ENCODE results near the gene FNIP2.

Gene FNIP2

DNA sequence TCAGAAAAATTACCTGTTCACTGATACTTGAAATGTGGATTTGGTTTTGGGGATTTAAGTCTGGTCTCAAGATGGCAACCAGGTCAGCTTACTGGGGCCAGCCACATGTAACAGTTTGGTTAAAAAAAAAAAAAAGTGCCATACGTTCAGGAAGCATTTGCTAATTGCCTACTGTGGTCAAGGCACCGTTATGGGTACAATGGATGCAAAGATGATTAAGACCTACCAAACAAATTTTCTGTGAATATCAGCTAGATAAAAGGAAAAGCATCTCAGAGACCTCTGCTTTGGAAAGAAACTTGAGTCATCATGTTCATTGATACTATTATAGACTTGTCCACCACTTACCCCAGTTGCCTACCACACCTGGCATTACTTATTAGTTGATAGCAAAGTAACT is 80.9 kb downstream of the FNIP2 start:
- peaks cover 0 to 3% of the 10 kb centered on the region in 2 donors for H3K4me1 ChIP-seq (ENCODE audit: control insufficient read depth in 1 of 2, insufficient read depth in 2 of 2, low read length in 2 of 2)
- no peak overlapping the region for H3K9ac ChIP-seq (ENCODE audit: low read depth in 1 of 2, low read length in 2 of 2)
- no peak overlapping the region for H3K27ac ChIP-seq (ENCODE audit: low read depth, low read length)

GRCh38 chr4:158850371-158850770 is 81.5 kb downstream of the FNIP2 start:
- Histone ChIP-seq H3K9me3 (ENCODE audit: control insufficient read depth in 1 of 2, low read length in 2 of 2) (no peaks in the 10 kb centered on the region), H3K36me3 (ENCODE audit: control insufficient read depth in 1 of 2, insufficient read depth in 2 of 2, low read length in 2 of 2) (peaks cover 0 to 3% of the 10 kb centered on the region in 2 donors), H3K27me3 (ENCODE audit: control insufficient read depth in 1 of 2, insufficient read depth in 2 of 2, low read length in 2 of 2) (no peaks in the 10 kb centered on the region), H3K4me3 (ENCODE audit: low read depth in 1 of 2, low read length in 2 of 2) (no peak overlapping the region), H3K27ac (ENCODE audit: low read depth, low read length) (no peak overlapping the region), H3K4me1 (ENCODE audit: control insufficient read depth in 1 of 2, insufficient read depth in 2 of 2, low read length in 2 of 2) (peaks cover 0 to 3% of the 10 kb centered on the region in 2 donors), H3K9ac (ENCODE audit: low read depth in 1 of 2, low read length in 2 of 2) (no peak overlapping the region)

More for the DNA sequence above, 80.9 kb downstream of the FNIP2 start:
- Histone ChIP-seq H3K4me3 (ENCODE audit: low read depth in 1 of 2, low read length in 2 of 2) (no peak overlapping the region), H3K36me3 (ENCODE audit: control insufficient read depth in 1 of 2, insufficient read depth in 2 of 2, low read length in 2 of 2) (peaks cover 0 to 6% of the 10 kb centered on the region in 2 donors), H3K9me3 (ENCODE audit: control insufficient read depth in 1 of 2, low read length in 2 of 2) (no peaks in the 10 kb centered on the region), H3K27me3 (ENCODE audit: control insufficient read depth in 1 of 2, insufficient read depth in 2 of 2, low read length in 2 of 2) (no peaks in the 10 kb centered on the region)

- H3K36me3 ChIP-seq (ENCODE audit: control insufficient read depth in 1 of 2, insufficient read depth in 2 of 2, low read length in 2 of 2): no peaks in the 10 kb centered on the region
- no peak overlapping the region for H3K4me3 ChIP-seq (ENCODE audit: low read depth in 1 of 2, low read length in 2 of 2)
- H3K4me1 ChIP-seq (ENCODE audit: control insufficient read depth in 1 of 2, insufficient read depth in 2 of 2, low read length in 2 of 2): peaks cover 0 to 3% of the 10 kb centered on the region in 2 donors
- H3K9ac ChIP-seq (ENCODE audit: low read depth in 1 of 2, low read length in 2 of 2): no peak overlapping the region
- H3K27me3 ChIP-seq (ENCODE audit: control insufficient read depth in 1 of 2, insufficient read depth in 2 of 2, low read length in 2 of 2): no peaks in the 10 kb centered on the region
- H3K9me3 ChIP-seq (ENCODE audit: control insufficient read depth in 1 of 2, low read length in 2 of 2): no peaks in the 10 kb centered on the region
- H3K27ac ChIP-seq (ENCODE audit: low read depth, low read length): no peak overlapping the region
Observed at GRCh38 chr4:158850800-158851644, 82.2 kb downstream of the FNIP2 start.

DNA sequence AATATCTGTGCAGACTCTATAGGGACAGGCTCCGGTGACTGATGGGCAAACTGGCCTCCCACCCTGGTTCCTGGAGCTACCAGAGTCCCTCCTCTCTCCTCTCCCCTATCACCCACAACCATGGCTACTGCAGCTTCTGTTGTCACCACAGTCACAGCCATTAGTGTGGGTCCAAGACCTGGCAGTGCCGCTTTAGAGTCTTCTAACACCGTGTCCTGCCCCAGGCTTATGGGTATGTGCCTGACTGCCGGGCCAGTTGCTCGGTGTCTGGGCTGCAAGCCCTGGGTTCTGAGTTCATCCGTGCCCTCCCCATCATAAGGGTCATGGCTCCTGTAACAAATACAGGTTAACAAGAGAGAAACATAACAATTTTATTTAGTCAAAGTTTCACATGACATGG is 85.4 kb downstream of the FNIP2 start:
- peaks cover 0 to 3% of the 10 kb centered on the region in 2 donors for H3K4me1 ChIP-seq (ENCODE audit: control insufficient read depth in 1 of 2, insufficient read depth in 2 of 2, low read length in 2 of 2)
- no peak overlapping the region for H3K9ac ChIP-seq (ENCODE audit: low read depth in 1 of 2, low read length in 2 of 2)
- no peaks in the 10 kb centered on the region for H3K27me3 ChIP-seq (ENCODE audit: control insufficient read depth in 1 of 2, insufficient read depth in 2 of 2, low read length in 2 of 2)
- no peak overlapping the region for H3K27ac ChIP-seq (ENCODE audit: low read depth, low read length)
- no peak overlapping the region for H3K4me3 ChIP-seq (ENCODE audit: low read depth in 1 of 2, low read length in 2 of 2)
- no peaks in the 10 kb centered on the region for H3K9me3 ChIP-seq (ENCODE audit: control insufficient read depth in 1 of 2, low read length in 2 of 2)
- peaks cover 0 to 4% of the 10 kb centered on the region in 2 donors for H3K36me3 ChIP-seq (ENCODE audit: control insufficient read depth in 1 of 2, insufficient read depth in 2 of 2, low read length in 2 of 2)

DNA sequence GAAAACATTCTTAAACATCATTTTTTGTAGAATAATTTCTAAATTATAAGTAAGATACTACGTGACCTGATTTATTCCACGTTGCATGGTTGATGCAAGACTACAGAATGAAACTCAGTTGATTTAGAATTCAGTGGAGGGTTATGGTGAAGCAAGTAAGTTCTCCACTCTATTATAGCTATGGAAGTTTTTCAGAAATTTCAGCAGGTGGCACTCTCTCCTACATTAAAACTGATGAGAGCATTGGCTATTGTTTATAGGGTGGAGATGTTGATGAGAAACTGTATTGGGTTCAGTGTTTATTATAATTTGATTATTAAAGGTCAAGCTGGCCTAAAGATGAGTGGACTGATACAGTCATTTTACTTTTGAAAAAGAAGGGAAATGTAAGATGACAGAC is 88.0 kb downstream of the FNIP2 start:
- Histone ChIP-seq H3K9ac (ENCODE audit: low read depth in 1 of 2, low read length in 2 of 2) (no peak overlapping the region), H3K27me3 (ENCODE audit: control insufficient read depth in 1 of 2, insufficient read depth in 2 of 2, low read length in 2 of 2) (no peaks in the 10 kb centered on the region), H3K27ac (ENCODE audit: low read depth, low read length) (no peak overlapping the region), H3K4me1 (ENCODE audit: control insufficient read depth in 1 of 2, insufficient read depth in 2 of 2, low read length in 2 of 2) (no peaks in the 10 kb centered on the region), H3K4me3 (ENCODE audit: low read depth in 1 of 2, low read length in 2 of 2) (no peak overlapping the region), H3K36me3 (ENCODE audit: control insufficient read depth in 1 of 2, insufficient read depth in 2 of 2, low read length in 2 of 2) (peaks cover 11 to 13% of the 10 kb centered on the region in 2 donors), H3K9me3 (ENCODE audit: control insufficient read depth in 1 of 2, low read length in 2 of 2) (no peaks in the 10 kb centered on the region)

GRCh38 chr4:158857951-158858350 is 89.1 kb downstream of the FNIP2 start:
- H3K9ac ChIP-seq (ENCODE audit: low read depth in 1 of 2, low read length in 2 of 2): no peak overlapping the region
- H3K27ac ChIP-seq (ENCODE audit: low read depth, low read length): no peak overlapping the region
- H3K36me3 ChIP-seq (ENCODE audit: control insufficient read depth in 1 of 2, insufficient read depth in 2 of 2, low read length in 2 of 2): peaks cover 15 to 24% of the 10 kb centered on the region in 2 donors
- H3K4me1 ChIP-seq (ENCODE audit: control insufficient read depth in 1 of 2, insufficient read depth in 2 of 2, low read length in 2 of 2): no peaks in the 10 kb centered on the region
- H3K4me3 ChIP-seq (ENCODE audit: low read depth in 1 of 2, low read length in 2 of 2): no peak overlapping the region
- no peaks in the 10 kb centered on the region for H3K9me3 ChIP-seq (ENCODE audit: control insufficient read depth in 1 of 2, low read length in 2 of 2)
- H3K27me3 ChIP-seq (ENCODE audit: control insufficient read depth in 1 of 2, insufficient read depth in 2 of 2, low read length in 2 of 2): no peaks in the 10 kb centered on the region

- no peak overlapping the region for H3K27ac ChIP-seq (ENCODE audit: low read depth, low read length)
- no peaks in the 10 kb centered on the region for H3K27me3 ChIP-seq (ENCODE audit: control insufficient read depth in 1 of 2, insufficient read depth in 2 of 2, low read length in 2 of 2)
- no peak overlapping the region for H3K4me3 ChIP-seq (ENCODE audit: low read depth in 1 of 2, low read length in 2 of 2)
- peaks cover 15 to 26% of the 10 kb centered on the region in 2 donors for H3K36me3 ChIP-seq (ENCODE audit: control insufficient read depth in 1 of 2, insufficient read depth in 2 of 2, low read length in 2 of 2)
- no peaks in the 10 kb centered on the region for H3K4me1 ChIP-seq (ENCODE audit: control insufficient read depth in 1 of 2, insufficient read depth in 2 of 2, low read length in 2 of 2)
- H3K9me3 ChIP-seq (ENCODE audit: control insufficient read depth in 1 of 2, low read length in 2 of 2): no peaks in the 10 kb centered on the region
- H3K9ac ChIP-seq (ENCODE audit: low read depth in 1 of 2, low read length in 2 of 2): no peak overlapping the region
Observed at GRCh38 chr4:158858410-158859199, 89.8 kb downstream of the FNIP2 start.

DNA sequence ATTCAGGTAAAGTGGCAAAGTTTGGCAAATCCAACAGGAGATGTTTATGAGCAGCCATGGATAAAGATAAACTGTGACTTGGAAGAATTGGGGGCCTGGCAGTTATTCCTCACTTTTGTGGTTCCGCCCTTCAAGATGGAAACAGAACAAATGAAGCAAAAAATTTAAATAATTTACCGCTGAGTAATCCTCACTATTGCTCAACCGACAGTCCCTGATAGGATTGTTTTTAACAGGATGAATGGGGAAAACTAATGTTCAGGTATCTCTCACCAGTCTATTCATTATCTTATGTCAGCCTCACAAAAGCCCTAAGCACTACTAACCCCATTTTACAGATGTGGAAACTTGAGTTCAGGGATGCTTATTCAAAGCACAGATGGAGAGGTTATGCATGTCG is 90.8 kb downstream of the FNIP2 start:
- Histone ChIP-seq H3K36me3 (ENCODE audit: control insufficient read depth in 1 of 2, insufficient read depth in 2 of 2, low read length in 2 of 2) (peaks cover 15 to 26% of the 10 kb centered on the region in 2 donors), H3K27me3 (ENCODE audit: control insufficient read depth in 1 of 2, insufficient read depth in 2 of 2, low read length in 2 of 2) (no peaks in the 10 kb centered on the region), H3K9ac (ENCODE audit: low read depth in 1 of 2, low read length in 2 of 2) (no peak overlapping the region), H3K4me3 (ENCODE audit: low read depth in 1 of 2, low read length in 2 of 2) (no peak overlapping the region), H3K9me3 (ENCODE audit: control insufficient read depth in 1 of 2, low read length in 2 of 2) (no peaks in the 10 kb centered on the region), H3K4me1 (ENCODE audit: control insufficient read depth in 1 of 2, insufficient read depth in 2 of 2, low read length in 2 of 2) (no peaks in the 10 kb centered on the region), H3K27ac (ENCODE audit: low read depth, low read length) (no peak overlapping the region)

DNA sequence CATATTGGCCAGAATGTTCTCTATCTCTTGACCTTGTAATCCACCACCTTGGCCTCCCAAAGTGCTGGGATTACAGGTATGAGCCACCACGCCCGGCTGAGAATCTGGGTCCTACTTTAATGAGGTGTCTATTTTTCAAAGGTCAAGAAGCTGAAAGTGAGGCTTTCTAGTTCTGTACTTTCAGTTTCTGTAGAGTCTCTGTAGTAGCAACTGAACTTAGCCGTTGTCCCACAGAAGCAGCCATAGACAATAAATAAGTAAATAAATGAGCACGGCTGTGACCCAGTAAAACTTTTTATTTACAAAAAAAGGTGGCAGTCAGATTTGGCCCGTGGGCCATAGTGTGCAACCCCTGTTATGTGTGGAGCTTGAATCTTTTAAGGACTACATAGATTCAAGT is 92.0 kb downstream of the FNIP2 start:
- Histone ChIP-seq H3K36me3 (ENCODE audit: control insufficient read depth in 1 of 2, insufficient read depth in 2 of 2, low read length in 2 of 2) (peaks cover 15 to 26% of the 10 kb centered on the region in 2 donors), H3K27ac (ENCODE audit: low read depth, low read length) (no peak overlapping the region), H3K9me3 (ENCODE audit: control insufficient read depth in 1 of 2, low read length in 2 of 2) (no peaks in the 10 kb centered on the region), H3K9ac (ENCODE audit: low read depth in 1 of 2, low read length in 2 of 2) (no peak overlapping the region), H3K4me1 (ENCODE audit: control insufficient read depth in 1 of 2, insufficient read depth in 2 of 2, low read length in 2 of 2) (no peaks in the 10 kb centered on the region), H3K4me3 (ENCODE audit: low read depth in 1 of 2, low read length in 2 of 2) (no peak overlapping the region), H3K27me3 (ENCODE audit: control insufficient read depth in 1 of 2, insufficient read depth in 2 of 2, low read length in 2 of 2) (no peaks in the 10 kb centered on the region)

- Histone ChIP-seq H3K27me3 (ENCODE audit: control insufficient read depth in 1 of 2, insufficient read depth in 2 of 2, low read length in 2 of 2) (no peaks in the 10 kb centered on the region), H3K27ac (ENCODE audit: low read depth, low read length) (no peak overlapping the region), H3K4me1 (ENCODE audit: control insufficient read depth in 1 of 2, insufficient read depth in 2 of 2, low read length in 2 of 2) (no peaks in the 10 kb centered on the region), H3K36me3 (ENCODE audit: control insufficient read depth in 1 of 2, insufficient read depth in 2 of 2, low read length in 2 of 2) (peaks cover 15 to 26% of the 10 kb centered on the region in 2 donors), H3K9ac (ENCODE audit: low read depth in 1 of 2, low read length in 2 of 2) (no peak overlapping the region), H3K9me3 (ENCODE audit: control insufficient read depth in 1 of 2, low read length in 2 of 2) (no peaks in the 10 kb centered on the region), H3K4me3 (ENCODE audit: low read depth in 1 of 2, low read length in 2 of 2) (no peak overlapping the region)
Observed at GRCh38 chr4:158861281-158861680, 92.5 kb downstream of the FNIP2 start.

All from duodenal mucosa (tissue), 2 donors.